HepG2 (cell line): ENCODE measurements around the gene TSPAN15. TPM values are rescaled to one million over a fixed set of nuclear protein-coding genes. Genes with fewer than 3 reads are reported as not detected.

ENCODE experiments used
- ARNTL ChIP-seq: sonication (generic); formaldehyde crosslinking; IDR thresholded peaks from 2 replicates; pipeline ENCODE4 v1.4.0; 2020; ENCODE audit warnings: mild to moderate bottlenecking, missing genetic modification reagents
- BRD4 ChIP-seq: sonication (generic); formaldehyde crosslinking; IDR thresholded peaks from 2 replicates; pipeline ENCODE4 v1.4.0; 2020; ENCODE audit warnings: missing genetic modification reagents
- CREM ChIP-seq, 2 experiments: sonication (generic) in 1 of 2; formaldehyde crosslinking in 1 of 2; IDR thresholded peaks; 2 replicates each; pipeline versions ENCODE4 v1.4.0 to v1.6.1; 2016 to 2020; ENCODE audit warnings: antibody characterized with exemption in 1 of 2, mild to moderate bottlenecking in 1 of 2, missing genetic modification reagents in 1 of 2
- JUN ChIP-seq: sonication (generic); formaldehyde crosslinking; IDR thresholded peaks from 2 replicates; pipeline ENCODE4 v1.4.0; 2020; ENCODE audit warnings: mild to moderate bottlenecking, missing genetic modification reagents
- NPAS2 ChIP-seq: sonication (generic); formaldehyde crosslinking; IDR thresholded peaks from 2 replicates; pipeline ENCODE4 v1.8.0; 2022; ENCODE audit warnings: mild to moderate bottlenecking, missing genetic modification reagents, borderline replicate concordance
- NR1H2 ChIP-seq: sonication (generic); formaldehyde crosslinking; IDR thresholded peaks from 2 replicates; pipeline ENCODE4 v1.8.1; 2022; ENCODE audit warnings: low read depth, missing genetic modification reagents, borderline replicate concordance
- RFX5 ChIP-seq: IDR thresholded peaks from 2 replicates; pipeline ENCODE4 v1.6.1; 2011; ENCODE audit warnings: low read depth, low read length, improper control_type of control experiment
- SKI ChIP-seq: fragments of 450-650 bp; IDR thresholded peaks from one replicate; pipeline ENCODE4 v1.6.1; 2018; ENCODE audit warnings: mild to moderate bottlenecking; ENCODE audit not compliant: partially characterized antibody
- SP4 ChIP-seq: sonication (generic); formaldehyde crosslinking; IDR thresholded peaks from 2 replicates; pipeline ENCODE4 v1.8.1; 2023; ENCODE audit warnings: mild to moderate bottlenecking, missing genetic modification reagents
- TGIF2 ChIP-seq: IDR thresholded peaks from 2 replicates; pipeline ENCODE4 v1.6.1; 2016; ENCODE audit warnings: control low read depth, missing compliant biosample characterization
- ZNF510 ChIP-seq: sonication (generic); formaldehyde crosslinking; IDR thresholded peaks from 2 replicates; pipeline ENCODE4 v1.4.0; 2020; ENCODE audit warnings: low read depth, mild to moderate bottlenecking, missing genetic modification reagents
- ZNF703 ChIP-seq: sonication (generic); formaldehyde crosslinking; IDR thresholded peaks from 2 replicates; pipeline ENCODE4 v1.5.1; 2020; ENCODE audit warnings: missing genetic modification reagents, mild to moderate bottlenecking, moderate library complexity, borderline replicate concordance
- polyA plus RNA-seq, 8 experiments: library from polyadenylated mRNA; depleted of rRNA in 3 of 8; stranded (reverse) in 7 of 8; unstranded in 1 of 8; fragments of >200 nt; fragmentation: Illumina TruSeq in 4 of 8; extraction: Trizol in 4 of 8; gene quantifications; 2 replicates each; pipeline versions ENCODE4 v1.2.1 to v1.2.3, GENCODE V29; 2011 to 2016; ENCODE audit warnings: low read depth in 4 of 8, missing spikeins in 1 of 8, mixed read lengths in 1 of 8; ENCODE audit not compliant: insufficient read depth in 1 of 8
- total RNA-seq, 5 experiments: library from RNA; depleted of rRNA; stranded (reverse); fragments of >200 nt; fragmentation: Illumina TruSeq; extraction: Trizol; gene quantifications; 2 replicates each; pipeline ENCODE4 v1.2.3, GENCODE V29; 2016; ENCODE audit warnings: low read depth in 1 of 5
- TF ChIP-seq, protein P1 (sequence below): sonication (generic); formaldehyde crosslinking; IDR thresholded peaks from 2 replicates; pipeline ENCODE4 v1.5.0; 2020; ENCODE audit warnings: missing genetic modification reagents
- TF ChIP-seq, protein P2 (sequence below): sonication (generic); formaldehyde crosslinking; IDR thresholded peaks from 2 replicates; pipeline ENCODE4 v1.9.0; 2021; ENCODE audit warnings: mild to moderate bottlenecking, missing genetic modification reagents
- TF ChIP-seq, protein P3 (sequence below): sonication (generic); formaldehyde crosslinking; IDR thresholded peaks from 2 replicates; pipeline ENCODE4 v1.4.0; 2020; ENCODE audit warnings: low read depth, mild to moderate bottlenecking, missing genetic modification reagents
- TF ChIP-seq, protein P4 (sequence below): sonication (generic); formaldehyde crosslinking; IDR thresholded peaks from 2 replicates; pipeline ENCODE4 v1.5.0; 2020; ENCODE audit warnings: missing genetic modification reagents
- TF ChIP-seq, protein P5 (sequence below), 2 experiments: fragments of 450-650 bp in 1 of 2; sonication (generic) in 1 of 2; formaldehyde crosslinking; IDR thresholded peaks; 2 replicates each; pipeline versions ENCODE4 v1.5.0 to v1.8.0; 2020 to 2022; ENCODE audit warnings: mild to moderate bottlenecking in 1 of 2, missing genetic modification reagents in 1 of 2

Gene TSPAN15
- total and polyA plus RNA-seq, 2 of the 13 experiments (the other 11 are each of a cell fraction or from before 2014, with no cell fraction given), result 0.27 to 3.2 TPM

DNA sequence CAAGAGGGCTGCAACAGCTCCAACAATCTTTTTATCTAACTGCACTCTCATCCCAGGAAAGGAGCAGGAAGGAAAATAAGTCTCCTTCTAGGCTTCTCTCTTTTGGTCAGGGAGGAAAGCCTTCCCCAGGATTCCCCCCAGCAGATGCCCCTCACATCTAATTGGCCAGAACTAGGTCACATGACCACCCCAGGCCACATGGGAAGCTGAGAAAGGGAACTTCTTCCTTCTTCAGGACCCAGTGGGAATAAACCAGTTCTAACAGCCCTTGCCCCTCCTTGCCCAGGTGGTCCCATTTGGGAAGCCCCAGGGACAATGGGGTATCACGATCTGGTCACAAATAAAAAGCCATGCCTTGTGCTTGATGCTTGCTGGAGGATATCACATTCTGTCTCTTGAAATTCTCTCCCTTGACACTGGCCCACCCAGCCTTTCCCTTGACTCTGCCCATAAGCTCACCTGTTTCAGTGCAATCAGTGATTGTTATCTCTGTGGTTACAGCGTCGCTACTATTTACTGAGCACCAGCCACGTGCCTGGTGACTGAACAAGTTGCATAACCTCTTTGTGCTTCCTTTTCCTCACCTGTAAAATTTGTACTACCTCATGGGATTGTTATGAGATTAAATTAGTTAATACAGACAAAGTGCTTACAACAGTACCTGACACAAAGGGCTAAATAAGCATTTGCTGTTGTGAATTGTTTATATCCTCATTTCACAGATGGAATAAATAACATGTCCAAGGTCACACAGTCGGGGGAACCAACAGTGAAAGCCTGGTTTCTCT lies 25.6 kb upstream of the TSPAN15 start (continued):
- TF ChIP-seq, protein P1, sequence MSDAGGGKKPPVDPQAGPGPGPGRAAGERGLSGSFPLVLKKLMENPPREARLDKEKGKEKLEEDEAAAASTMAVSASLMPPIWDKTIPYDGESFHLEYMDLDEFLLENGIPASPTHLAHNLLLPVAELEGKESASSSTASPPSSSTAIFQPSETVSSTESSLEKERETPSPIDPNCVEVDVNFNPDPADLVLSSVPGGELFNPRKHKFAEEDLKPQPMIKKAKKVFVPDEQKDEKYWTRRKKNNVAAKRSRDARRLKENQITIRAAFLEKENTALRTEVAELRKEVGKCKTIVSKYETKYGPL (CRISPR knock-in tag), result peak; percentile 98
- TF ChIP-seq NR1H2 (no peak), ARNTL (peak; percentile 95), SP4 (CRISPR knock-in tag) (no peak), RFX5 (no peak), CREM (IDR thresholded peaks at IDR 0.05) (peak; percentile 57), CREM (CRISPR knock-in tag; IDR thresholded peaks at IDR 0.05) (no peak), BRD4 (CRISPR knock-in tag) (no peak), ZNF510 (CRISPR knock-in tag) (no peak), TGIF2 (CRISPR knock-in tag) (no peak), NPAS2 (CRISPR knock-in tag) (no peak), SKI (no peak), ZNF703 (CRISPR knock-in tag) (no peak), JUN (no peak)
- TF ChIP-seq, protein P2, sequence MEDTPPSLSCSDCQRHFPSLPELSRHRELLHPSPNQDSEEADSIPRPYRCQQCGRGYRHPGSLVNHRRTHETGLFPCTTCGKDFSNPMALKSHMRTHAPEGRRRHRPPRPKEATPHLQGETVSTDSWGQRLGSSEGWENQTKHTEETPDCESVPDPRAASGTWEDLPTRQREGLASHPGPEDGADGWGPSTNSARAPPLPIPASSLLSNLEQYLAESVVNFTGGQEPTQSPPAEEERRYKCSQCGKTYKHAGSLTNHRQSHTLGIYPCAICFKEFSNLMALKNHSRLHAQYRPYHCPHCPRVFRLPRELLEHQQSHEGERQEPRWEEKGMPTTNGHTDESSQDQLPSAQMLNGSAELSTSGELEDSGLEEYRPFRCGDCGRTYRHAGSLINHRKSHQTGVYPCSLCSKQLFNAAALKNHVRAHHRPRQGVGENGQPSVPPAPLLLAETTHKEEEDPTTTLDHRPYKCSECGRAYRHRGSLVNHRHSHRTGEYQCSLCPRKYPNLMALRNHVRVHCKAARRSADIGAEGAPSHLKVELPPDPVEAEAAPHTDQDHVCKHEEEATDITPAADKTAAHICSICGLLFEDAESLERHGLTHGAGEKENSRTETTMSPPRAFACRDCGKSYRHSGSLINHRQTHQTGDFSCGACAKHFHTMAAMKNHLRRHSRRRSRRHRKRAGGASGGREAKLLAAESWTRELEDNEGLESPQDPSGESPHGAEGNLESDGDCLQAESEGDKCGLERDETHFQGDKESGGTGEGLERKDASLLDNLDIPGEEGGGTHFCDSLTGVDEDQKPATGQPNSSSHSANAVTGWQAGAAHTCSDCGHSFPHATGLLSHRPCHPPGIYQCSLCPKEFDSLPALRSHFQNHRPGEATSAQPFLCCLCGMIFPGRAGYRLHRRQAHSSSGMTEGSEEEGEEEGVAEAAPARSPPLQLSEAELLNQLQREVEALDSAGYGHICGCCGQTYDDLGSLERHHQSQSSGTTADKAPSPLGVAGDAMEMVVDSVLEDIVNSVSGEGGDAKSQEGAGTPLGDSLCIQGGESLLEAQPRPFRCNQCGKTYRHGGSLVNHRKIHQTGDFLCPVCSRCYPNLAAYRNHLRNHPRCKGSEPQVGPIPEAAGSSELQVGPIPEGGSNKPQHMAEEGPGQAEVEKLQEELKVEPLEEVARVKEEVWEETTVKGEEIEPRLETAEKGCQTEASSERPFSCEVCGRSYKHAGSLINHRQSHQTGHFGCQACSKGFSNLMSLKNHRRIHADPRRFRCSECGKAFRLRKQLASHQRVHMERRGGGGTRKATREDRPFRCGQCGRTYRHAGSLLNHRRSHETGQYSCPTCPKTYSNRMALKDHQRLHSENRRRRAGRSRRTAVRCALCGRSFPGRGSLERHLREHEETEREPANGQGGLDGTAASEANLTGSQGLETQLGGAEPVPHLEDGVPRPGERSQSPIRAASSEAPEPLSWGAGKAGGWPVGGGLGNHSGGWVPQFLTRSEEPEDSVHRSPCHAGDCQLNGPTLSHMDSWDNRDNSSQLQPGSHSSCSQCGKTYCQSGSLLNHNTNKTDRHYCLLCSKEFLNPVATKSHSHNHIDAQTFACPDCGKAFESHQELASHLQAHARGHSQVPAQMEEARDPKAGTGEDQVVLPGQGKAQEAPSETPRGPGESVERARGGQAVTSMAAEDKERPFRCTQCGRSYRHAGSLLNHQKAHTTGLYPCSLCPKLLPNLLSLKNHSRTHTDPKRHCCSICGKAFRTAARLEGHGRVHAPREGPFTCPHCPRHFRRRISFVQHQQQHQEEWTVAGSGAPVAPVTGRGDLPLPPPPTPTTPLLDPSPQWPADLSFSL (CRISPR knock-in tag), result no peak
- TF ChIP-seq, protein P3, sequence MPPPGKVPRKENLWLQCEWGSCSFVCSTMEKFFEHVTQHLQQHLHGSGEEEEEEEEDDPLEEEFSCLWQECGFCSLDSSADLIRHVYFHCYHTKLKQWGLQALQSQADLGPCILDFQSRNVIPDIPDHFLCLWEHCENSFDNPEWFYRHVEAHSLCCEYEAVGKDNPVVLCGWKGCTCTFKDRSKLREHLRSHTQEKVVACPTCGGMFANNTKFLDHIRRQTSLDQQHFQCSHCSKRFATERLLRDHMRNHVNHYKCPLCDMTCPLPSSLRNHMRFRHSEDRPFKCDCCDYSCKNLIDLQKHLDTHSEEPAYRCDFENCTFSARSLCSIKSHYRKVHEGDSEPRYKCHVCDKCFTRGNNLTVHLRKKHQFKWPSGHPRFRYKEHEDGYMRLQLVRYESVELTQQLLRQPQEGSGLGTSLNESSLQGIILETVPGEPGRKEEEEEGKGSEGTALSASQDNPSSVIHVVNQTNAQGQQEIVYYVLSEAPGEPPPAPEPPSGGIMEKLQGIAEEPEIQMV, result no peak
- TF ChIP-seq, protein P4, sequence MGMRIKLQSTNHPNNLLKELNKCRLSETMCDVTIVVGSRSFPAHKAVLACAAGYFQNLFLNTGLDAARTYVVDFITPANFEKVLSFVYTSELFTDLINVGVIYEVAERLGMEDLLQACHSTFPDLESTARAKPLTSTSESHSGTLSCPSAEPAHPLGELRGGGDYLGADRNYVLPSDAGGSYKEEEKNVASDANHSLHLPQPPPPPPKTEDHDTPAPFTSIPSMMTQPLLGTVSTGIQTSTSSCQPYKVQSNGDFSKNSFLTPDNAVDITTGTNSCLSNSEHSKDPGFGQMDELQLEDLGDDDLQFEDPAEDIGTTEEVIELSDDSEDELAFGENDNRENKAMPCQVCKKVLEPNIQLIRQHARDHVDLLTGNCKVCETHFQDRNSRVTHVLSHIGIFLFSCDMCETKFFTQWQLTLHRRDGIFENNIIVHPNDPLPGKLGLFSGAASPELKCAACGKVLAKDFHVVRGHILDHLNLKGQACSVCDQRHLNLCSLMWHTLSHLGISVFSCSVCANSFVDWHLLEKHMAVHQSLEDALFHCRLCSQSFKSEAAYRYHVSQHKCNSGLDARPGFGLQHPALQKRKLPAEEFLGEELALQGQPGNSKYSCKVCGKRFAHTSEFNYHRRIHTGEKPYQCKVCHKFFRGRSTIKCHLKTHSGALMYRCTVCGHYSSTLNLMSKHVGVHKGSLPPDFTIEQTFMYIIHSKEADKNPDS (CRISPR knock-in tag), result no peak
- TF ChIP-seq, protein P5, sequence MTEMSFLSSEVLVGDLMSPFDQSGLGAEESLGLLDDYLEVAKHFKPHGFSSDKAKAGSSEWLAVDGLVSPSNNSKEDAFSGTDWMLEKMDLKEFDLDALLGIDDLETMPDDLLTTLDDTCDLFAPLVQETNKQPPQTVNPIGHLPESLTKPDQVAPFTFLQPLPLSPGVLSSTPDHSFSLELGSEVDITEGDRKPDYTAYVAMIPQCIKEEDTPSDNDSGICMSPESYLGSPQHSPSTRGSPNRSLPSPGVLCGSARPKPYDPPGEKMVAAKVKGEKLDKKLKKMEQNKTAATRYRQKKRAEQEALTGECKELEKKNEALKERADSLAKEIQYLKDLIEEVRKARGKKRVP (CRISPR knock-in tag; IDR thresholded peaks at IDR 0.05), result peak in 1 of 2 experiments; percentile 89; a peak in 2 of 4 replicates
